Calu3 (cell line): Measurements from ENCODE around the gene GRIK1. TPM values are rescaled to one million over a fixed set of nuclear protein-coding genes. Genes with fewer than 3 reads are reported as not detected.

ENCODE experiments used
- BruUV-seq: library from RNA; stranded (reverse); fragments of 400-500 nt; replicated peaks from 2 replicates; lab custom pipeline; 2021; lab: Mats Ljungman, UMichigan
- CTCF ChIA-PET: fragments of 300-600 bp; sonication (Branson Sonifier 250); formaldehyde crosslinking; loops from one replicate; lab custom pipeline; 2022; ENCODE audit warnings: antibody characterized with exemption; lab: Charles Lee
- DNase-seq: peaks from one replicate; pipeline ENCODE4 v3.0.0; 2022
- H3K27ac Mint-ChIP-seq: one replicate; pipeline ENCODE4 v1.8.0; 2022; ENCODE audit warnings: mixed read lengths; ENCODE audit not compliant: unreplicated experiment
- H3K27me3 Mint-ChIP-seq: one replicate; pipeline ENCODE4 v1.8.0; 2022; ENCODE audit warnings: mixed read lengths; ENCODE audit not compliant: unreplicated experiment
- H3K36me3 Mint-ChIP-seq: one replicate; pipeline ENCODE4 v1.8.0; 2022; ENCODE audit warnings: mild to moderate bottlenecking, moderate library complexity, mixed read lengths; ENCODE audit not compliant: insufficient read depth, unreplicated experiment
- H3K4me1 Mint-ChIP-seq: one replicate; pipeline ENCODE4 v1.8.0; 2022; ENCODE audit warnings: mild to moderate bottlenecking, low read depth, mixed read lengths; ENCODE audit not compliant: unreplicated experiment
- H3K4me3 Mint-ChIP-seq: one replicate; pipeline ENCODE4 v1.8.0; 2022; ENCODE audit warnings: mild to moderate bottlenecking, low read depth, moderate library complexity, mixed read lengths; ENCODE audit not compliant: unreplicated experiment
- H3K9me3 Mint-ChIP-seq: one replicate; pipeline ENCODE4 v1.8.0; 2022; ENCODE audit warnings: low read depth, mixed read lengths; ENCODE audit not compliant: unreplicated experiment
- CTCF ChIP-seq: fragments of 200-600 bp; IDR thresholded peaks from one replicate; pipeline ENCODE4 v1.8.0; 2022; ENCODE audit warnings: antibody characterized with exemption; ENCODE audit not compliant: unreplicated experiment
- intact Hi-C: fragments of 100-400 bp; cut with micrococcal nuclease; formaldehyde crosslinking; loops from one replicate; pipeline ENCODE4 v1.10.0; 2022; ENCODE audit not compliant: unreplicated experiment
- total RNA-seq: library from RNA; stranded (reverse); gene quantifications from 2 replicates; pipeline ENCODE4 v1.2.3, GENCODE V29; 2022

The GRIK1 gene
- total RNA-seq, 1 experiment from 2014 or later, result not detected

- Mint-ChIP-seq H3K4me3 (no peak overlapping the region), H3K36me3 (no peaks in the 10 kb centered on the region), H3K9me3 (no peaks in the 10 kb centered on the region), H3K4me1 (no peaks in the 10 kb centered on the region), H3K27ac (no peak overlapping the region), H3K27me3 (no peaks in the 10 kb centered on the region)
- CTCF ChIA-PET, result no interaction called here
- TF ChIP-seq CTCF, result no peak
- intact Hi-C loops, result no loop called here
- no peak for DNase-seq
- no TSS peak for BruUV-seq
These were observed 128.9 kb downstream of the GRIK1 start for GRCh38 chr21:29810871-29811270.

- H3K27me3 Mint-ChIP-seq, result no peaks in the 10 kb centered on the region
- no peak for DNase-seq
- H3K4me1 Mint-ChIP-seq, result no peaks in the 10 kb centered on the region
- no peak overlapping the region for H3K27ac Mint-ChIP-seq
- intact Hi-C loops, result no loop called here
- H3K4me3 Mint-ChIP-seq, result no peak overlapping the region
- no peaks in the 10 kb centered on the region for H3K36me3 Mint-ChIP-seq
- no peak for TF ChIP-seq CTCF
- no peaks in the 10 kb centered on the region for H3K9me3 Mint-ChIP-seq
- CTCF ChIA-PET, result no interaction called here
- BruUV-seq, result no TSS peak
These were observed 131.6 kb downstream of the GRIK1 start for GRCh38 chr21:29808153-29808552.

- CTCF ChIA-PET, result no interaction called here
- peaks cover 14% of the 10 kb centered on the region for H3K27me3 Mint-ChIP-seq
These were observed 134.7 kb downstream of the GRIK1 start for GRCh38 chr21:29805105-29805504.

GRCh38 chr21:29803191-29803590, 136.6 kb downstream of the GRIK1 start:
- no TSS peak for BruUV-seq
- CTCF ChIA-PET, result no interaction called here
- intact Hi-C loops, result no loop called here
- Mint-ChIP-seq H3K9me3 (no peaks in the 10 kb centered on the region), H3K4me1 (no peaks in the 10 kb centered on the region), H3K4me3 (no peak overlapping the region), H3K36me3 (no peaks in the 10 kb centered on the region), H3K27me3 (peaks cover 14% of the 10 kb centered on the region), H3K27ac (no peak overlapping the region)
- TF ChIP-seq CTCF, result no peak
- no peak for DNase-seq

More at GRCh38 chr21:29805105-29805504, 134.7 kb downstream of the GRIK1 start:
- intact Hi-C loops, result no loop called here
- TF ChIP-seq CTCF, result no peak
- H3K36me3 Mint-ChIP-seq, result no peaks in the 10 kb centered on the region
- H3K9me3 Mint-ChIP-seq, result no peaks in the 10 kb centered on the region
- DNase-seq, result no peak
- no peaks in the 10 kb centered on the region for H3K4me1 Mint-ChIP-seq
- H3K27ac Mint-ChIP-seq, result no peak overlapping the region
- BruUV-seq, result no TSS peak
- H3K4me3 Mint-ChIP-seq, result no peak overlapping the region
